Ovary (tissue), 3 donors: ENCODE data around the gene ASCC3.

Source experiments
- EP300 ChIP-seq: sonication (generic); formaldehyde crosslinking; IDR thresholded peaks from one replicate; pipeline ENCODE4 v1.6.1; 2017; ENCODE audit warnings: antibody characterized with exemption
- POLR2A ChIP-seq: fragments of 450-650 bp; IDR thresholded peaks from one replicate; pipeline ENCODE4 v1.6.1; 2017; ENCODE audit warnings: antibody characterized with exemption, mild to moderate bottlenecking, moderate library complexity
- TF ChIP-seq, protein P1 (sequence below), 3 donors: fragments of 450-650 bp in 2 of 3; fragments of 200-600 bp in 1 of 3; IDR thresholded peaks; one replicate each; pipeline versions ENCODE4 v1.5.1 to v1.8.0; 2016 to 2022; ENCODE audit warnings: antibody characterized with exemption in 3 of 3, mild to moderate bottlenecking in 1 of 3
- donor health status: DM: no; HTN: no; CAD: no.

DNA sequence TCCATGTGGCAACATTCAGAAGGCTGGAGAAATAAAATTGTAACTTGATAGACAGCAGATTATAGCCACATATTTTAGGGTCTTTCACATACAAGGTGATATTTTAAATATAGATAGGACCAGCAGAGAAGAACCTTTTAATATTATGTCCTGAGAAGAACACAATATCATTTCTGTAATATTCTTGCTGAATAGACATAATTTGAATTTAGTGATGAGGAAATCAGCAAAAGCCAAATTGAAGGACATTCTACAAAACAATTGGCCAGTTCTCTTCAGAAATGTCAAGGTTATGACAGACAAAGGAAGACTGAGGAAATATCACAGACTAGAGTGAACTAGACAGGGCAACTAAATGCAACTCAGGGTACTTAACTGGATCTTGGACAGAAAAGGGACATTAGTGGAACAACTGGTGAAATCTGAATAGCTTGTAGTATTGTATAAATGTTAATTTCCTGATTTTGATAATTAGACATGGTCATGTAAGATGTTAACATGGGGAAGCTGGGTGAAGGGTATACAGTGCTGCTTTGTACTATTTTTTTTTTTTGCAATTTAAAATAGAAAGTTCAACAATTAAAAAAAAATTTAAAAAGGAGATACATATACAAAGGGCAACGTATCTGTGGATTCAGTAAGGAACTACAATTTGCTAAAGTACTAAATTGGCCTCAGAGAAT, 281.9 kb downstream of the ASCC3 start:
- TF ChIP-seq, protein P1, sequence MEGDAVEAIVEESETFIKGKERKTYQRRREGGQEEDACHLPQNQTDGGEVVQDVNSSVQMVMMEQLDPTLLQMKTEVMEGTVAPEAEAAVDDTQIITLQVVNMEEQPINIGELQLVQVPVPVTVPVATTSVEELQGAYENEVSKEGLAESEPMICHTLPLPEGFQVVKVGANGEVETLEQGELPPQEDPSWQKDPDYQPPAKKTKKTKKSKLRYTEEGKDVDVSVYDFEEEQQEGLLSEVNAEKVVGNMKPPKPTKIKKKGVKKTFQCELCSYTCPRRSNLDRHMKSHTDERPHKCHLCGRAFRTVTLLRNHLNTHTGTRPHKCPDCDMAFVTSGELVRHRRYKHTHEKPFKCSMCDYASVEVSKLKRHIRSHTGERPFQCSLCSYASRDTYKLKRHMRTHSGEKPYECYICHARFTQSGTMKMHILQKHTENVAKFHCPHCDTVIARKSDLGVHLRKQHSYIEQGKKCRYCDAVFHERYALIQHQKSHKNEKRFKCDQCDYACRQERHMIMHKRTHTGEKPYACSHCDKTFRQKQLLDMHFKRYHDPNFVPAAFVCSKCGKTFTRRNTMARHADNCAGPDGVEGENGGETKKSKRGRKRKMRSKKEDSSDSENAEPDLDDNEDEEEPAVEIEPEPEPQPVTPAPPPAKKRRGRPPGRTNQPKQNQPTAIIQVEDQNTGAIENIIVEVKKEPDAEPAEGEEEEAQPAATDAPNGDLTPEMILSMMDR (IDR thresholded peaks at IDR 0.05): no peak
- TF ChIP-seq POLR2A (no peak), EP300 (no peak)
